ENCODE measurements around the gene MAPK14.
"Not testable (repeated sequence)": the region's sequence is repeated elsewhere in the genome, so short reads cannot be mapped to it uniquely, and the experiment has no call there.

The MAPK14 gene

DNA sequence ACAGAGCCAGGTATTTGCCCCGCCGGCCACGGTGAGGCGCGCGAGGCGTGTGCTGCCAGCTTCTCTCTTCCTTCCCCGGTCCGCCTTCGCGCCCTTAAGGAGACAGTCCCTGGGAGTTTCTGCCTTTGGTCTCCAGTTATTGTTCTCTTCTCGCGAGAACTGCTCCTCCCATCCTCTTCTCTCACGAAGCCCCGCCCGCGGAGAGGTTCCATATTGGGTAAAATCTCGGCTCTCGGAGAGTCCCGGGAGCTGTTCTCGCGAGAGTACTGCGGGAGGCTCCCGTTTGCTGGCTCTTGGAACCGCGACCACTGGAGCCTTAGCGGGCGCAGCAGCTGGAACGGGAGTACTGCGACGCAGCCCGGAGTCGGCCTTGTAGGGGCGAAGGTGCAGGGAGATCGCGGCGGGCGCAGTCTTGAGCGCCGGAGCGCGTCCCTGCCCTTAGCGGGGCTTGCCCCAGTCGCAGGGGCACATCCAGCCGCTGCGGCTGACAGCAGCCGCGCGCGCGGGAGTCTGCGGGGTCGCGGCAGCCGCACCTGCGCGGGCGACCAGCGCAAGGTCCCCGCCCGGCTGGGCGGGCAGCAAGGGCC lies at the start of gene MAPK14:
Gene MAPK14, plus strand, starts transcription at position 308 of the 587 bp plus-strand sequence. CDS start 350 bp downstream, outside the sequence.
- DNase-seq (ENCODE audit: low read depth), result peak; percentile 98

GRCh38 chr6:35980126-35980525 lies 47.5 kb upstream of the MAPK14 start:
- DNase-seq (ENCODE audit: low read depth), result not testable (repeated sequence)

DNA sequence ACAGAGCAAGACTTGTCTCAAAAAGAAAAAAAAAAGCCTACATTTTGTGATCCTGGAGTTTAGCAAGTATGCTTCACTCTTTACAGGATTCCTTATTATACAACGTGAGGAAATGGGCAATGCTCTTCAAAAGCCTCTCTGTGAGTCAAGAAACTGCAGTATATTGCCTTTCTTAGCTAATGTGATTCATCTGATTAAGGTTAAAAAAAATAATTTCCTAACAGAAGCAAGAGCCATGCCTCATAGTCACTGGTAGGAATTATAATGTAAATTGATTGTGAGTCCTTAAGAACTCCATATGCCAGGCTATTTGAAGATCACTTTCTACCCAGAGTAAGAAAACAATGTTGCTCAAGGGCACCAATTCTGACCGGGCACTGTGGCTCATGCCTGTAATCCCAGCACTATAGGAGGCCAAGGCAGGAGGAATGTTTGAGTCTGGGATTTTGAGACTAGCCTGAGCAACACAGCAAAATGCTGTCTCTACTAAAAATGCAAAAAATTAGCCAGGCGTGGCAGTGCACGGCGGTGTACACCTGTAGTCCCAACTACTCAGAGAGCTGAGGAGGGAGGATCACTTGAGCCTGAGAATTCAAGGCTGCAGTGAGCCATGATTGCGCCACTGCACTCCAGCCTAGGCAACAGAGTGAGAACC lies 46.5 kb upstream of the MAPK14 start:
- no peak for DNase-seq (ENCODE audit: low read depth)

GRCh38 chr6:35984701-35985100 lies 42.9 kb upstream of the MAPK14 start:
- DNase-seq (ENCODE audit: low read depth), result no peak

GRCh38 chr6:35988047-35988446 lies 39.6 kb upstream of the MAPK14 start:
- not testable (repeated sequence) for DNase-seq (ENCODE audit: low read depth)

- DNase-seq (ENCODE audit: low read depth), result no peak
Observed at GRCh38 chr6:35993150-35993549, 34.5 kb upstream of the MAPK14 start.

- no peak for DNase-seq (ENCODE audit: low read depth)
Observed at GRCh38 chr6:36000451-36000850, 27.2 kb upstream of the MAPK14 start.

- no peak for DNase-seq (ENCODE audit: low read depth)
Observed at GRCh38 chr6:36015666-36016065, 11.9 kb upstream of the MAPK14 start.

- DNase-seq (ENCODE audit: low read depth), result no peak
Observed at GRCh38 chr6:36018339-36018738, 9.3 kb upstream of the MAPK14 start.

DNA sequence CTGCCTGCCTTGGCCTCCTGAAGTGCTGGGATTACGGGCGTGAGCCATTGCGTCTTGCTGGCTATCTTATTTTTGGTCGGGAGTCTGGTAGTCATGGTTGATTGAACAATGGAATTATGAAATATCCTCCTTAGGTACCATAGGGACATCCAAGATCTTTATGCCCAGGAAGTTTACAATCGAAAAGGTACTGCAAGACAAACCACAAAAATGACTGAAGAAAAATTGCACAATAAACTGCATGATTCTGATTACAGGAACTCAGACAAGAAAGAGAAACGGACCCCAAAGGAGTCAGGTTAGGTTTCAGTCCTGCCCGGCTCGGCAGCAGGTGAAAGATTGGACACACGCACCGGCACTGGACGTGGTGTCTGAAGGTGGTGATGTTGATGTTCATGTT lies 8.4 kb upstream of the MAPK14 start:
- DNase-seq (ENCODE audit: low read depth), result no peak

- DNase-seq (ENCODE audit: low read depth), result no peak
Observed at GRCh38 chr6:36020154-36020553, 7.5 kb upstream of the MAPK14 start.

GRCh38 chr6:36023996-36024795 lies 3.4 kb upstream of the MAPK14 start, which contains the start of gene SLC26A8:
SLC26A8 (minus strand) TSS chr6:36024641; CDS start chr6:36019707, 4,934 bp downstream.
- no peak for DNase-seq (ENCODE audit: low read depth)

GRCh38 chr6:36025260-36025931 lies 2.2 kb upstream of the MAPK14 start:
- DNase-seq (ENCODE audit: low read depth), result no peak

DNA sequence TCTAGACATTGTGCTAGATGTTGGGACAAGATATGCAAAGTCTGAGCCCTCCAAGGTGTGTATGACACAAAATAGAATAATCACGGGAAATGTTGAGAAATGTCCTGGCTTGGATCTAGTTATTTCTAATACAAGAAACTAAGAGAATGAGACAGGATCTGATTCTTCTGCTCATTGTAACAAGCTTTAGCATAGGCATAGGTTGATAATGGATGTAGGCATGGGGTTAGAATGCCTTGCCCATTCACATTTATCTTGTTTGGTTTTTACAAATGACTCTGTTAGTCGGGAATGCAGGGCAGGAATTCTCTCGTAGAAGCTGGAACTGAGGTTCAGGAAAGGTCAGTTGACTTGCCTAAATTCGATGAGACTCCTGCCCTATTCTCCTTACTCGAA lies 1.7 kb upstream of the MAPK14 start:
- no peak for DNase-seq (ENCODE audit: low read depth)

DNA sequence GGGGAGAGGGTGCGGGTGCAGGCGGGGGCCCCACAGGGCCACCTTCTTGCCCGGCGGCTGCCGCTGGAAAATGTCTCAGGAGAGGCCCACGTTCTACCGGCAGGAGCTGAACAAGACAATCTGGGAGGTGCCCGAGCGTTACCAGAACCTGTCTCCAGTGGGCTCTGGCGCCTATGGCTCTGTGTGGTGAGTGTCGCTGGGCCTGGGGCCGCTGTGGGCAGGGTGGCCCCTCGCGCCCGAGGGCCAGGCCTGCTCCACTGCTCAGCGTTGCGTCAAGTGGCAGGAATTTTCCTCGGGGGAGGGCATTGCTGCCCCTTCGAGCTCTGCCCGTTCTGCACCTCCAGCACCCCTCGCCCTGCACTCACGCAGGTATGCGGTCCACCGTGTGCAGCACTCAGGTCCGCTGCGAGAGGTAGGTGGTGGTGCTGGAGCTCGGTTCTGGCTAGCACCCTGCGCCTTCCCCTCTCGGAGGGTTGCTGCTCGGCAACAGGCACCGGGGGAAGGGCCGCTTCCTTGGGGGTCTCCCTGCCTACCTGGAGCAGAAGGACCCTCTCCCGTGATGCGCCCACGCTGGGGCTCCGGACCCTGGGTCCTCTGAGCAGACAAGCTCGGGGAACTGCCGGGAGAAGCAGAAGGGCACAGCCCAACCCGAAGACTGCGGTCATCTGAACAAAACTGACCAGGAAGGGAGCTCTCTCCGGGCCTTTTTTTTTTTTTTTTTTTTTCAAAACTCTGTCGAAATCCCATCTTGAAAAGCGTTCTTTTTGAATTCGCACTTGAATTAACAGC lies 674 bp downstream of the MAPK14 start:
- peak; percentile 16 for DNase-seq (ENCODE audit: low read depth)

- peak; percentile 66 for DNase-seq (ENCODE audit: low read depth)
Observed at GRCh38 chr6:36028877-36029324, 1.3 kb downstream of the MAPK14 start.

- DNase-seq (ENCODE audit: low read depth), result no peak
Observed at GRCh38 chr6:36029464-36029863, 1.9 kb downstream of the MAPK14 start.

GRCh38 chr6:36032261-36032660 lies 4.7 kb downstream of the MAPK14 start:
- DNase-seq (ENCODE audit: low read depth), result no peak

- not testable (repeated sequence) for DNase-seq (ENCODE audit: low read depth)
Observed at GRCh38 chr6:36033144-36033543, 5.5 kb downstream of the MAPK14 start.

GRCh38 chr6:36033935-36034334 lies 6.3 kb downstream of the MAPK14 start:
- DNase-seq (ENCODE audit: low read depth), result peak; percentile 31

DNA sequence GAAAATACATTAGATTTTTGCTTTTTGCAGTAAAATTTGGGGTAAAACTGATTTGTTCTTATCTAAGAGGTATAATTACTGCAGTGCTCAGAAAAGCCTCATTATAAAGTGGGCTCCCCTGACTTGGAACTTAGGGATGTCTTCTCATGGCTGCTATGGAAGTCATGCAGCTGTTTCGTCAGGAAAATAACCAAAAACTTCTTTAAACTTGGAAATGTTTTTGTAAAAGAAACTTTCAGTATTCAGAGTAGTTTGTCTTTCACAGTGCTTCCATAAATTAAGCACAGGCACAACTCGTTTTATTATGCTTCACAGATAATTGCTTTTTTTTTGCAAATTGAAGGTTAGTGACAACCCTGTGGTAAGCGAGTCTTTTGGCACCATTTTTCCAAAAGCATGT lies 6.8 kb downstream of the MAPK14 start:
- DNase-seq (ENCODE audit: low read depth), result no peak

- no peak for DNase-seq (ENCODE audit: low read depth)
Observed at GRCh38 chr6:36035225-36035624, 7.6 kb downstream of the MAPK14 start.

All from stimulated activated CD4-positive, alpha-beta T cell treated with anti-CD3 and anti-CD28 coated beads, Interleukin-2, amount 100 ng/mL, for 4 hours (primary cell).